ENCODE results near the gene TRIM45.
A peak's percentile ranks its signal among the peaks of the same experiment; 100 is the strongest.

TRIM45 gene

DNA sequence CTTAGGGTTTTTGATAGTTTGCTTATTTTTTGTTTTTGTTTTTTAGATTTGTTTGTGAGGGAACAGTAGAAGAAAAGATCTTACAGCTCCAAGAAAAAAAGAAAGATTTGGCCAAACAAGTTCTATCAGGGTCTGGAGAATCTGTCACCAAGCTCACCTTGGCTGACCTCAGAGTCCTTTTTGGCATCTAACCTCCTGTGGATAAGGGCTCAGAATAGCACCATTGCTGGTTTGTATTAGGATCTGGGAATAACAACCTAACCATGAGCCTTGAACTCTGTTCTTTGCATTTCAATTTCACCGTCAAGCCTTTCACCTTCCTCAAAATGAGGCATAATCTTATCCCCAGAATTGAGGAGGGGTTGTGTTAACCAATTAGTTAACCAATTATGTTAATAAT, 20.2 kb downstream of the TRIM45 start:
- TF ChIP-seq, protein P1, sequence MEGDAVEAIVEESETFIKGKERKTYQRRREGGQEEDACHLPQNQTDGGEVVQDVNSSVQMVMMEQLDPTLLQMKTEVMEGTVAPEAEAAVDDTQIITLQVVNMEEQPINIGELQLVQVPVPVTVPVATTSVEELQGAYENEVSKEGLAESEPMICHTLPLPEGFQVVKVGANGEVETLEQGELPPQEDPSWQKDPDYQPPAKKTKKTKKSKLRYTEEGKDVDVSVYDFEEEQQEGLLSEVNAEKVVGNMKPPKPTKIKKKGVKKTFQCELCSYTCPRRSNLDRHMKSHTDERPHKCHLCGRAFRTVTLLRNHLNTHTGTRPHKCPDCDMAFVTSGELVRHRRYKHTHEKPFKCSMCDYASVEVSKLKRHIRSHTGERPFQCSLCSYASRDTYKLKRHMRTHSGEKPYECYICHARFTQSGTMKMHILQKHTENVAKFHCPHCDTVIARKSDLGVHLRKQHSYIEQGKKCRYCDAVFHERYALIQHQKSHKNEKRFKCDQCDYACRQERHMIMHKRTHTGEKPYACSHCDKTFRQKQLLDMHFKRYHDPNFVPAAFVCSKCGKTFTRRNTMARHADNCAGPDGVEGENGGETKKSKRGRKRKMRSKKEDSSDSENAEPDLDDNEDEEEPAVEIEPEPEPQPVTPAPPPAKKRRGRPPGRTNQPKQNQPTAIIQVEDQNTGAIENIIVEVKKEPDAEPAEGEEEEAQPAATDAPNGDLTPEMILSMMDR (IDR thresholded peaks at IDR 0.05; ENCODE audit: poor library complexity, severe bottlenecking): no peak
- H3K36me3 ChIP-seq (ENCODE audit: low read depth): peaks cover 61% of the 10 kb centered on the region

DNA sequence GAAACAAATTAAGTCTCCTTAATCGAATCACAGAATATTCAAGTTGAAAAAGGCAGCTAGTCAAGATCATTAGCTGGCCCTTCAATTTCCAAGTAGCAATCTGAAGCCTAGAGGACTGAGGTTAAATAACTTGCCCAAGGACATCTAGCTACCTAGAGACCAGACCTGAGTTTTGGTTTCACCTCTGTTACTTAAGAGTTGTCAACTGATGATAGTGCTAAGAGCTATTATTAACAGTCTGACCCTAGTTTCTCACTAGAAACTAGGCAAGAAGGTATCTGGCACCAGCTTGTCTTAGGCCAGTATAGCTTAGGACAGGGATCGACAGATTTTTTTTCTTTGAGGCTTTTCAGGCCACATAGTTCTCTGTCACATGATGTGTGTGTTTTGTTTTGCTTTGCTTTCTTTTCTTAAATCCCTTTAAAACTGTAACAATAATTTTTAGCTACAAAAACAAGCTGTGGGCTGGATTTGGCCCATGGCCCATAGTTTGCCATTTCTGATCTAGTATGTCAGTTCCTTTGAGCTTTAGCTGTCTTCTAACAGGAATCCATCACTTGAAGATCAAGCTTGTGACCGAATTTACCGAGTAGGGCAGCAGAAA, 23.2 kb downstream of the TRIM45 start:
- H3K4me1 ChIP-seq (ENCODE audit: insufficient read depth, poor library complexity, severe bottlenecking): peaks cover 16% of the 10 kb centered on the region
- no peaks in the 10 kb centered on the region for H3K9me3 ChIP-seq (ENCODE audit: severe bottlenecking)
- no peaks in the 10 kb centered on the region for H3K27me3 ChIP-seq (ENCODE audit: insufficient read depth, poor library complexity, severe bottlenecking)
- TF ChIP-seq, protein P1 (IDR thresholded peaks at IDR 0.05; ENCODE audit: poor library complexity, severe bottlenecking): no peak
- no peak for DNase-seq (ENCODE audit: low spot score)
- no peak for ATAC-seq (ENCODE audit: low read depth)
- H3K36me3 ChIP-seq (ENCODE audit: low read depth): peaks cover 79% of the 10 kb centered on the region
- no peak overlapping the region for H3K4me3 ChIP-seq (ENCODE audit: severe bottlenecking)
- H3K27ac ChIP-seq (ENCODE audit: poor library complexity, severe bottlenecking): no peak overlapping the region

More for the DNA sequence above, 20.2 kb downstream of the TRIM45 start:
- Histone ChIP-seq H3K27ac (ENCODE audit: poor library complexity, severe bottlenecking) (no peak overlapping the region), H3K27me3 (ENCODE audit: insufficient read depth, poor library complexity, severe bottlenecking) (no peaks in the 10 kb centered on the region), H3K4me3 (ENCODE audit: severe bottlenecking) (no peak overlapping the region), H3K9me3 (ENCODE audit: severe bottlenecking) (no peaks in the 10 kb centered on the region), H3K4me1 (ENCODE audit: insufficient read depth, poor library complexity, severe bottlenecking) (no peaks in the 10 kb centered on the region)
- no peak for ATAC-seq (ENCODE audit: low read depth)
- no peak for DNase-seq (ENCODE audit: low spot score)

DNA sequence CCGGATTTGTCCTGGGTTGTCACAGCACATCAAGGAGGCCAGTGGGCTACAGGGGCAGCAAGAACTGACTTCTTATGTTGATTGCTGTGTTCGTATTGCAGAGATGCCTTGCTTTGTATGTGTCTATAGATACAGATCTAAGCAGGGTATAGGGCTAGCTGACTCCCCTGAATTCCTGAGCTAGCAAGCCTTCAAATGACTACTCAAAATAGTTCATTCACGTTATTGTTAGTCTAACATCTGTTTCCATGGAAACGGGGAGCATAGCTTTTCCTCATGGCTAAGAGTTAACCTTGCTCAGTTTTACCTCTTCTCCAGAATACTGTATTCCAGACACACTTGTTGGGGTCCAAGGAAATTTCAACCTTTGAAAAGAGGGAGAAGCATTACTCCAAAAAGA, 24.1 kb downstream of the TRIM45 start:
- Histone ChIP-seq H3K27me3 (ENCODE audit: insufficient read depth, poor library complexity, severe bottlenecking) (no peaks in the 10 kb centered on the region), H3K36me3 (ENCODE audit: low read depth) (peaks cover 77% of the 10 kb centered on the region), H3K4me1 (ENCODE audit: insufficient read depth, poor library complexity, severe bottlenecking) (peaks cover 23% of the 10 kb centered on the region), H3K27ac (ENCODE audit: poor library complexity, severe bottlenecking) (no peak overlapping the region), H3K9me3 (ENCODE audit: severe bottlenecking) (no peaks in the 10 kb centered on the region), H3K4me3 (ENCODE audit: severe bottlenecking) (no peak overlapping the region)
- ATAC-seq (ENCODE audit: low read depth) (no peak), DNase-seq (ENCODE audit: low spot score) (no peak)
- TF ChIP-seq, protein P1 (IDR thresholded peaks at IDR 0.05; ENCODE audit: poor library complexity, severe bottlenecking): no peak

DNA sequence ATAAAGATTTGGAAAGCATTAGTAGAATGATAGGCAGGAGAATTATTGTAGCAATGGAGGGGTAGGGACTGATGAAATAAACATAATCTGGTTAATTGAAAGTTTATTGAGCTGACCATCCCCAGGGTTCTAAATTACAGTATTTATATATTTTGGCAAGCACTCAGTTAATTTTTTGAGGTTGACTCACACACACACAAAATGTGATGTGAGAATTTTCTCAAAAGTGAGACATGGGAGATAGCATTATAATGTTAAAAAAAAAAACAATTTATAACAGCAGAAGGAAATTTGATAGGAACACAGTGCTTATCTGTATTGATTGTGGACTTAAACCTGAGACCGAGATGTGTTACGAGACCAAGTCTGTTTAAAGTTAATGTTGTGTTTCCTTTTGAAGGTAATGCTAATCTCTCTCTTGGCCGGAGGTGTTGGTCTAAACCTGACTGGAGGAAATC, 24.6 kb downstream of the TRIM45 start:
- no peaks in the 10 kb centered on the region for H3K27me3 ChIP-seq (ENCODE audit: insufficient read depth, poor library complexity, severe bottlenecking)
- H3K36me3 ChIP-seq (ENCODE audit: low read depth): peaks cover 82% of the 10 kb centered on the region
- peaks cover 23% of the 10 kb centered on the region for H3K4me1 ChIP-seq (ENCODE audit: insufficient read depth, poor library complexity, severe bottlenecking)
- no peaks in the 10 kb centered on the region for H3K9me3 ChIP-seq (ENCODE audit: severe bottlenecking)
- TF ChIP-seq, protein P1 (IDR thresholded peaks at IDR 0.05; ENCODE audit: poor library complexity, severe bottlenecking): no peak
- no peak overlapping the region for H3K4me3 ChIP-seq (ENCODE audit: severe bottlenecking)
- ATAC-seq (ENCODE audit: low read depth) (no peak), DNase-seq (ENCODE audit: low spot score) (no peak)
- H3K27ac ChIP-seq (ENCODE audit: poor library complexity, severe bottlenecking): peak overlapping the region; percentile 7

DNA sequence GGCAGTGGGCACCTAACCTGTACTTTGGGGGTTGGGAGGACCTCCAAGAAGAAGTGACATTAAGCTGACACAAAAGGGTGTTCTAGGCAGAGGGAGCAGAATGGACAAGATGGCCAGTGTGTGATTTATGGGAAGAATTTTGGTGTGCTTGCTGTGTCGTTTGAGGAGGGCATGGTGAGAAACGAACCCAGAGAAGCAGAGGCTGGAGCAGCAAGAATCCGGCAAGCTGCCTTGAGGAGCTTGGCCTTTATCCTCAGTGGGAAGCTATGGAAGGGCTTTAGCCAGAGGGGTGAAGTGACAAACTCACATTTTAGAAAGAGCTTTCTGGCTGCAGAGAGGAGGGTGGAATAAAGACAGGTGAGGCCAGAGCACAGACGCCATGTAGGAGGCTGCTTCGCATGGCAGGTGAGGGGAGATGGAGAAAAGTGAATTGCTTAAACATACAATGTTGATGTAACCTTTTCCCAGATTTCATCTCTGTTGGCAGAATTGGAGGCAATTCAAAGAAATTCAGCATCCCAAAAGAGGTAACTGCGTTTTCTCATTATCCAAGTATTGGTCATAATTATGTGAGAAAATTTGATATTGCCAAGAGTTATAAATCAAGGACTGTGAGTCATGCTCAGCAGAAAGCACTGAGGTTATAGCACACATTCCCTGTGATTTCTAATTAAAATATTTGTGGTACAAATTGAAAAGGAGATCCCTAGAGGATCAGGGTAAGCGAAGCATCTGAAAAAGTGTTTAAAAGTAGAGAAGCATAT, 26.5 kb downstream of the TRIM45 start:
- Histone ChIP-seq H3K9me3 (ENCODE audit: severe bottlenecking) (no peaks in the 10 kb centered on the region), H3K27ac (ENCODE audit: poor library complexity, severe bottlenecking) (peak overlapping the region; percentile 83), H3K27me3 (ENCODE audit: insufficient read depth, poor library complexity, severe bottlenecking) (no peaks in the 10 kb centered on the region), H3K4me1 (ENCODE audit: insufficient read depth, poor library complexity, severe bottlenecking) (peaks cover 23% of the 10 kb centered on the region), H3K4me3 (ENCODE audit: severe bottlenecking) (no peak overlapping the region), H3K36me3 (ENCODE audit: low read depth) (peaks cover 81% of the 10 kb centered on the region)
- no peak for ATAC-seq (ENCODE audit: low read depth)
- DNase-seq (ENCODE audit: low spot score): no peak
- TF ChIP-seq, protein P1 (IDR thresholded peaks at IDR 0.05; ENCODE audit: poor library complexity, severe bottlenecking): no peak

Measured in RWPE2 (cell line).